ENCODE measurements around the gene PARP12. TPM values are rescaled to one million over a fixed set of nuclear protein-coding genes. Genes with fewer than 3 reads are reported as not detected.

PARP12 gene
- total RNA-seq, 3 donors from 2014 or later (not counting 1 experiment from before 2014, with no cell fraction given), result 116 to 151 (median 130) TPM

- no peaks in the 10 kb centered on the region for H3K36me3 ChIP-seq (ENCODE audit: control insufficient read depth, insufficient read depth, low read length)
- 97% methylated on average over 2 of the region's 2 CpGs for WGBS (ENCODE audit: insufficient coverage)
- H3K27me3 ChIP-seq (ENCODE audit: control insufficient read depth, insufficient read depth, low read length), result no peaks in the 10 kb centered on the region
- peaks cover 4% of the 10 kb centered on the region for H3K9me3 ChIP-seq (ENCODE audit: control insufficient read depth, insufficient read depth, low read length)
- Mint-ChIP-seq H3K4me1 (peaks cover 0 to 2% of the 10 kb centered on the region in 2 donors), H3K36me3 (peaks cover 17% of the 10 kb centered on the region), H3K27me3 (ENCODE audit: low read depth in 2 of 2) (peaks cover 0 to 2% of the 10 kb centered on the region in 2 donors), H3K9me3 (peaks cover 11 to 17% of the 10 kb centered on the region in 2 donors), H3K27ac (no peak overlapping the region), H3K4me3 (no peak overlapping the region)
- intact Hi-C loops (cut with micrococcal nuclease), result no loop called here
- DNase-seq, result no peak
- no peak for ATAC-seq
- no peak overlapping the region for H3K4me3 ChIP-seq (ENCODE audit: low read length)
- H3K4me1 ChIP-seq (ENCODE audit: control insufficient read depth, insufficient read depth, low read length), result peaks cover 9% of the 10 kb centered on the region
- H3K27ac ChIP-seq (ENCODE audit: low read length), result no peak overlapping the region
- TF ChIP-seq, protein P1, sequence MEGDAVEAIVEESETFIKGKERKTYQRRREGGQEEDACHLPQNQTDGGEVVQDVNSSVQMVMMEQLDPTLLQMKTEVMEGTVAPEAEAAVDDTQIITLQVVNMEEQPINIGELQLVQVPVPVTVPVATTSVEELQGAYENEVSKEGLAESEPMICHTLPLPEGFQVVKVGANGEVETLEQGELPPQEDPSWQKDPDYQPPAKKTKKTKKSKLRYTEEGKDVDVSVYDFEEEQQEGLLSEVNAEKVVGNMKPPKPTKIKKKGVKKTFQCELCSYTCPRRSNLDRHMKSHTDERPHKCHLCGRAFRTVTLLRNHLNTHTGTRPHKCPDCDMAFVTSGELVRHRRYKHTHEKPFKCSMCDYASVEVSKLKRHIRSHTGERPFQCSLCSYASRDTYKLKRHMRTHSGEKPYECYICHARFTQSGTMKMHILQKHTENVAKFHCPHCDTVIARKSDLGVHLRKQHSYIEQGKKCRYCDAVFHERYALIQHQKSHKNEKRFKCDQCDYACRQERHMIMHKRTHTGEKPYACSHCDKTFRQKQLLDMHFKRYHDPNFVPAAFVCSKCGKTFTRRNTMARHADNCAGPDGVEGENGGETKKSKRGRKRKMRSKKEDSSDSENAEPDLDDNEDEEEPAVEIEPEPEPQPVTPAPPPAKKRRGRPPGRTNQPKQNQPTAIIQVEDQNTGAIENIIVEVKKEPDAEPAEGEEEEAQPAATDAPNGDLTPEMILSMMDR (IDR thresholded peaks at IDR 0.05), result no peak
Observed at GRCh38 chr7:140067052-140067451, 4.3 kb upstream of the PARP12 start.

GRCh38 chr7:140062118-140062527 lies 628 bp downstream of the PARP12 start:
- Histone ChIP-seq H3K4me1 (ENCODE audit: control insufficient read depth, insufficient read depth, low read length) (peaks cover 36% of the 10 kb centered on the region), H3K27me3 (ENCODE audit: control insufficient read depth, insufficient read depth, low read length) (no peaks in the 10 kb centered on the region), H3K36me3 (ENCODE audit: control insufficient read depth, insufficient read depth, low read length) (peaks cover 4% of the 10 kb centered on the region), H3K27ac (ENCODE audit: low read length) (peak overlapping the region; percentile 74), H3K9me3 (ENCODE audit: control insufficient read depth, insufficient read depth, low read length) (no peaks in the 10 kb centered on the region), H3K4me3 (ENCODE audit: low read length) (peak overlapping the region; percentile 58)
- H3K27me3 Mint-ChIP-seq (ENCODE audit: low read depth in 2 of 2), result no peaks in the 10 kb centered on the region
- H3K9me3 Mint-ChIP-seq, result peaks cover 5 to 13% of the 10 kb centered on the region in 2 donors
- peaks cover 32 to 47% of the 10 kb centered on the region in 2 donors for H3K4me1 Mint-ChIP-seq
- TF ChIP-seq, protein P1 (IDR thresholded peaks at IDR 0.05), result no peak
- H3K27ac Mint-ChIP-seq, result peak overlapping the region; percentile 78 to 80
- H3K36me3 Mint-ChIP-seq, result peaks cover 12% of the 10 kb centered on the region
- intact Hi-C loops (cut with micrococcal nuclease), result loop anchor here (2.0 kb wide), 1 partner anchor 415 kb away; no protein-coding TSS in a partner anchor
- ATAC-seq (peak; percentile 37 to 61 (median 44)), DNase-seq (peak; percentile 32 to 81)
- WGBS (ENCODE audit: insufficient coverage), result 1% methylated on average over 32 of the region's 32 CpGs
- peak overlapping the region; percentile 86 for H3K4me3 Mint-ChIP-seq

- Mint-ChIP-seq H3K4me3 (peak overlapping the region; percentile 86), H3K27ac (peak overlapping the region; percentile 78 to 80), H3K36me3 (peaks cover 6% of the 10 kb centered on the region), H3K27me3 (ENCODE audit: low read depth in 2 of 2) (no peaks in the 10 kb centered on the region), H3K9me3 (peaks cover under 1 to 8% of the 10 kb centered on the region in 2 donors), H3K4me1 (peaks cover 32 to 51% of the 10 kb centered on the region in 2 donors)
- 90% methylated on average over 2 of the region's 2 CpGs for WGBS (ENCODE audit: insufficient coverage)
- TF ChIP-seq, protein P1 (IDR thresholded peaks at IDR 0.05), result no peak
- Histone ChIP-seq H3K4me1 (ENCODE audit: control insufficient read depth, insufficient read depth, low read length) (peaks cover 36% of the 10 kb centered on the region), H3K27me3 (ENCODE audit: control insufficient read depth, insufficient read depth, low read length) (no peaks in the 10 kb centered on the region), H3K9me3 (ENCODE audit: control insufficient read depth, insufficient read depth, low read length) (no peaks in the 10 kb centered on the region), H3K4me3 (ENCODE audit: low read length) (peak overlapping the region; percentile 58), H3K36me3 (ENCODE audit: control insufficient read depth, insufficient read depth, low read length) (peaks cover 10% of the 10 kb centered on the region), H3K27ac (ENCODE audit: low read length) (peak overlapping the region; percentile 74)
- intact Hi-C loops (cut with micrococcal nuclease), result no loop called here
- DNase-seq, result no peak
- no peak for ATAC-seq
Observed at GRCh38 chr7:140061607-140061930, 1.2 kb downstream of the PARP12 start.

All from natural killer cell (primary cell).